ENCODE data around the gene UGT1A5. TPM values are rescaled to one million over a fixed set of nuclear protein-coding genes. Genes with fewer than 3 reads are reported as not detected.

Gene UGT1A5
- not detected in 2 replicates for total RNA-seq

GRCh38 chr2:233712611-233713261 is at the start of gene UGT1A5:
TSS of gene UGT1A5 (plus strand) at chr2:233712907. CDS start at chr2:233712992, 85 bp downstream.

GRCh38 chr2:233671290-233672161 is 41.2 kb upstream of the UGT1A5 start, which contains the start of gene UGT1A9:
TSS of gene UGT1A9 (plus strand) at chr2:233671898. CDS start at chr2:233671935, 37 bp downstream.

DNA sequence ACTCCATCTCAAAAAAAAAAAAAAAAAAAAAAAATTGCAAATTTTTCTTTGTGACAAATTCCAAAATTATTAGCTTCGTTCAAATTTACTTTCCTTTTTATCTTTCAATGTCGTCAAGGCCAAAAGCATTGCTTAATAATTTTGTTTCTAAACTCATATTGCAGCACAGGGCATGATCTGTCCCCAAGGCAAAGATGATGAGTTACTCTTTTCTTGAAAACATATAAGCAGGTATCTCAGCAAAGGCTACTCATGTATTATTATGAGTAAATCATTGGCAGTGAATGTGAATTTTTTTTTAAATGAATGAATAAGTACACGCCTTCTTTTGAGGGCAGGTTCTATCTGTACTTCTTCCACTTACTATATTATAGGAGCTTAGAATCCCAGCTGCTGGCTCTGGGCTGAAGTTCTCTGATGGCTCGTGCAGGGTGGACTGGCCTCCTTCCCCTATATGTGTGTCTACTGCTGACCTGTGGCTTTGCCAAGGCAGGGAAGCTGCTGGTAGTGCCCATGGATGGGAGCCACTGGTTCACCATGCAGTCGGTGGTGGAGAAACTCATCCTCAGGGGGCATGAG is 31.1 kb upstream of the UGT1A5 start, which contains the start of gene UGT1A7:
TSS of gene UGT1A7 (plus strand) at position 381 of the 579 bp plus-strand sequence. CDS start at position 418, 37 bp downstream.

DNA sequence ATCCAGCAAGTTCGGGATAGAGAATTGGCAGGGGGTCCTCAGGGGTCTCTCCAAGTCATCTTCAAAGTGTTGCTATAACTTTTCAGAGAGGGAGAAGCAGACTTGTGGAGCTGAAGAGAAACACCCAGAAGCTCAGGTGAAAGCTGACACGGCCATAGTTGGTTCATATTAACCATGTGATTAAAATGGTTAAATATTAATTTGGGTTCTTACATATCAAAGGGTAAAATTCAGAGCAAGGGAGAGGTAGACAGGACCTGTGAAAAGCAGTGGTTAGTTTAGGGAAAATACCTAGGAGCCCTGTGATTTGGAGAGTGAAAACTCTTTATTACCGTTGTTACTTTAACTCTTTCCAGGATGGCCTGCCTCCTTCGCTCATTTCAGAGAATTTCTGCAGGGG is 20.1 kb upstream of the UGT1A5 start, which contains the start of gene UGT1A6:
TSS of gene UGT1A6 (plus strand) at position 243 of the 400 bp plus-strand sequence. CDS start at position 358, 115 bp downstream.

DNA sequence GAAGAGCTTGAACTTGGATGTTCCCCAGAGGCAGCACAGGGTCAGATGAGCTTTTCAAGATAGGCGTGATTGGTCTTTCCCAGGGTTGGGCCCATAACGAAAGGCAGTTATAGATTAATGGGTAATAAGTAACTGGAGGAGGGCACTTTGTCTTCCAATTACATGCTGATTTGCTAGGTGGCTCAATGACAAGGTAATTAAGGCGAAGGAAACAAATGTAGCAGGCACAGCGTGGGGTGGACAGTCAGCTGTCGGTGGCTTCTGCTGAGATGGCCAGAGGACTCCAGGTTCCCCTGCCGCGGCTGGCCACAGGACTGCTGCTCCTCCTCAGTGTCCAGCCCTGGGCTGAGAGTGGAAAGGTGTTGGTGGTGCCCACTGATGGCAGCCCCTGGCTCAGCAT is 5.8 kb downstream of the UGT1A5 start, which contains the start of gene UGT1A4:
TSS of gene UGT1A4 (plus strand) at position 185 of the 400 bp plus-strand sequence. CDS start at position 270, 85 bp downstream.

DNA sequence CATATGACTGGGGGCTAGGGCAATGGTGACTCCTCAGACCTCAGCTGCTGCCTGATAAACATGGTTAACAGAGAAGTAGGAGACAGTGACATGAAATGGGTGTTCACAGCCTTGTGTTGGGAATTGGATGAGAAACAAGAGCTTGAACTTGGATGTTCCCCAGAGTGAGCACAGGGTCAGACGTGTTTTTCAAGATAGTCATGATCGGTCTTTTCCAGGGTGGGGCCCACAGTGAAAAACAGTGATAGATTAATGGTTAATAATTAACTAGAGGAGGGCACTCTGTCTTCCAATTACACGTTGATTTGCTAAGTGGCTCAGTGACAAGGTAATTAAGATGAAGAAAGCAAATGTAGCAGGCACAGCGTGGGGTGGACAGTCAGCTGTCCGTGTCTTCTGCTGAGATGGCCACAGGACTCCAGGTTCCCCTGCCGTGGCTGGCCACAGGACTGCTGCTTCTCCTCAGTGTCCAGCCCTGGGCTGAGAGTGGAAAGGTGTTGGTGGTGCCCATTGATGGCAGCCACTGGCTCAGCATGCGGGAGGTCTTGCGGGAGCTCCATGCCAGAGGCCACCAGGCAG is 16.1 kb downstream of the UGT1A5 start, which contains the start of gene UGT1A3:
TSS of gene UGT1A3 (plus strand) at position 320 of the 579 bp plus-strand sequence. CDS start at position 405, 85 bp downstream.

DNA sequence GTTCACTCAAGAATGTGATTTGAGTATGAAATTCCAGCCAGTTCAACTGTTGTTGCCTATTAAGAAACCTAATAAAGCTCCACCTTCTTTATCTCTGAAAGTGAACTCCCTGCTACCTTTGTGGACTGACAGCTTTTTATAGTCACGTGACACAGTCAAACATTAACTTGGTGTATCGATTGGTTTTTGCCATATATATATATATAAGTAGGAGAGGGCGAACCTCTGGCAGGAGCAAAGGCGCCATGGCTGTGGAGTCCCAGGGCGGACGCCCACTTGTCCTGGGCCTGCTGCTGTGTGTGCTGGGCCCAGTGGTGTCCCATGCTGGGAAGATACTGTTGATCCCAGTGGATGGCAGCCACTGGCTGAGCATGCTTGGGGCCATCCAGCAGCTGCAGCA is 47.3 kb downstream of the UGT1A5 start, which contains the start of gene UGT1A1:
TSS of gene UGT1A1 (plus strand) at position 228 of the 400 bp plus-strand sequence. CDS start at position 246, 18 bp downstream.

DNA sequence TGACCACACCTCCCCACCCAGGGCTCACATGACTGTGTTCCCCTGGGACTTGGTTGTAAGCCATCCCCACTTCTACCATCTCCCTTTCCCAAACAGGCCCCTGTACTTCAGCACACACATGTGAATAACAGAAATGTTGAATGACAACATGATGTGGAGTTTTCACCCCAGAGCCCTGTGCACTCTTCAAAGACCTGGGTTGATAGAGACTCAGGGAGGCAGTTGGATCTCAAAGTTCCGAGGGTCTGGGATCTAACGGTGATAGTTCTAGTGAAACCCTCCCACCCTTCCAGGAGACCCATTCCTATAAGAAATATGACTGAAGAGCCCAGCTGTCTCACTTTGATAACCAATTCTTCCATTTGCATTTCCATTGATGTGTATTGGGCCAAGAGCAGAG is 65.3 kb downstream of the UGT1A5 start, which contains the start of gene MROH2A:
TSS of gene MROH2A (plus strand) at position 301 of the 400 bp plus-strand sequence. CDS start 1,029 bp downstream, outside the sequence.

Other genes with a start within 250 kb of the UGT1A5 start
- 14.2 and 35.7 TPM in 2 replicates for gene USP40, start 146.1 kb upstream of the UGT1A5 start, total RNA-seq
- gene UGT1A8, start 95.3 kb upstream of the UGT1A5 start, total RNA-seq: not detected in 2 replicates
- 0.06 TPM in 1 of 2 replicates, not detected in the other for gene UGT1A10, start 76.5 kb upstream of the UGT1A5 start, total RNA-seq
- not detected in 2 replicates for gene UGT1A9, start 41.0 kb upstream of the UGT1A5 start, total RNA-seq
- not detected in 2 replicates for gene UGT1A7, start 31.0 kb upstream of the UGT1A5 start, total RNA-seq
- gene UGT1A6, start 20.0 kb upstream of the UGT1A5 start, total RNA-seq: not detected in 2 replicates
- gene UGT1A4, start 5.8 kb downstream of the UGT1A5 start, total RNA-seq: not detected in 2 replicates
- gene UGT1A3, start 16.1 kb downstream of the UGT1A5 start, total RNA-seq: not detected in 2 replicates
- not detected in 2 replicates for gene UGT1A1, start 47.4 kb downstream of the UGT1A5 start, total RNA-seq
- not detected in 2 replicates for gene MROH2A, start 65.4 kb downstream of the UGT1A5 start, total RNA-seq
- 11.0 and 17.2 TPM in 2 replicates for gene HJURP, start 141.6 kb downstream of the UGT1A5 start, total RNA-seq
- gene TRPM8, start 204.5 kb downstream of the UGT1A5 start, total RNA-seq: not detected in 2 replicates